CD14-positive monocyte (primary cell): Measurements from ENCODE around the gene PAX7. TPM values are rescaled to one million over a fixed set of nuclear protein-coding genes. Genes with fewer than 3 reads are reported as not detected.

Experiments used
- DNase-seq, 3 donors: peaks; one replicate each; pipeline ENCODE4 v3.0.0-alpha.2; 2011 to 2022
- H2AFZ ChIP-seq: 2 replicates; pipeline ENCODE4 v1.6.0; 2012; ENCODE audit warnings: mild to moderate bottlenecking, low read depth, low read length, inconsistent platforms; ENCODE audit not compliant: insufficient read depth, poor library complexity, severe bottlenecking
- H3K27ac ChIP-seq, 2 donors: 1 replicate in 1 of 2; 2 replicates in 1 of 2; pipeline ENCODE4 v1.5.1; 2012 to 2013; ENCODE audit warnings: low read length in 2 of 2, control low read depth in 1 of 2, inconsistent platforms in 1 of 2, low read depth in 1 of 2, mild to moderate bottlenecking in 1 of 2
- H3K27me3 ChIP-seq, 2 donors: one replicate each; pipeline versions ENCODE4 v1.6.0 to v1.6.1; 2011 to 2013; ENCODE audit warnings: low read length in 2 of 2; ENCODE audit not compliant: control insufficient read depth in 2 of 2, insufficient read depth in 2 of 2
- H3K36me3 ChIP-seq, 2 donors: replicated peaks in 1 of 2; 1 replicate in 1 of 2; 2 replicates in 1 of 2; pipeline versions ENCODE4 v1.5.1 to v1.6.1; 2012 to 2013; ENCODE audit warnings: low read length in 2 of 2, control low read depth in 1 of 2, inconsistent platforms in 1 of 2, mild to moderate bottlenecking in 1 of 2; ENCODE audit not compliant: insufficient read depth in 2 of 2, control insufficient read depth in 1 of 2
- H3K4me1 ChIP-seq, 2 donors: 1 replicate in 1 of 2; 2 replicates in 1 of 2; pipeline versions ENCODE4 v1.5.1 to v1.6.1; 2012 to 2013; ENCODE audit warnings: low read length in 2 of 2, control low read depth in 1 of 2, inconsistent platforms in 1 of 2, mild to moderate bottlenecking in 1 of 2, moderate library complexity in 1 of 2; ENCODE audit not compliant: insufficient read depth in 2 of 2, control insufficient read depth in 1 of 2
- H3K4me2 ChIP-seq: replicated peaks from 2 replicates; pipeline ENCODE3; 2012; ENCODE audit warnings: low read length, moderate library complexity, mild to moderate bottlenecking; ENCODE audit not compliant: poor library complexity, severe bottlenecking; ENCODE audit errors: extremely low read depth
- H3K4me3 ChIP-seq, 3 experiments: fragments of 200-600 bp in 1 of 3; sonication (generic) in 1 of 3; replicated peaks in 1 of 3; 1 replicate in 2 of 3; 2 replicates in 1 of 3; pipeline ENCODE4 v1.5.1; 2011 to 2013; ENCODE audit warnings: low read length in 3 of 3, mild to moderate bottlenecking in 3 of 3, control low read depth in 2 of 3, low read depth in 2 of 3, inconsistent platforms in 1 of 3, moderate library complexity in 1 of 3
- H3K79me2 ChIP-seq: 2 replicates; pipeline ENCODE4 v1.6.0; 2012; ENCODE audit warnings: mild to moderate bottlenecking, control low read depth, inconsistent platforms, low read length, moderate library complexity; ENCODE audit not compliant: insufficient read depth
- H3K9ac ChIP-seq: 2 replicates; pipeline ENCODE4 v1.6.0; 2017; ENCODE audit warnings: low read length, mild to moderate bottlenecking; ENCODE audit not compliant: insufficient read depth, poor library complexity, severe bottlenecking
- H3K9me3 ChIP-seq, 2 donors: replicated peaks in 1 of 2; 1 replicate in 1 of 2; 2 replicates in 1 of 2; pipeline versions ENCODE4 v1.5.1 to v1.6.1; 2012 to 2013; ENCODE audit warnings: low read length in 2 of 2, control low read depth in 1 of 2; ENCODE audit not compliant: control insufficient read depth in 1 of 2, insufficient read depth in 1 of 2
- H4K20me1 ChIP-seq: 2 replicates; pipeline ENCODE4 v1.6.0; 2012; ENCODE audit warnings: mild to moderate bottlenecking, low read length, control low read depth, moderate library complexity; ENCODE audit not compliant: insufficient read depth
- H3K27ac Mint-ChIP-seq, 7 donors: one replicate each; pipeline ENCODE4 v1.8.0; 2020; ENCODE audit warnings: mild to moderate bottlenecking in 7 of 7, mixed read lengths in 7 of 7, moderate library complexity in 6 of 7, inconsistent platforms in 2 of 7
- H3K27me3 Mint-ChIP-seq, 3 donors: one replicate each; pipeline ENCODE4 v1.8.0; 2021 to 2022; ENCODE audit warnings: low read depth in 3 of 3, mild to moderate bottlenecking in 3 of 3, mixed read lengths in 3 of 3, moderate library complexity in 3 of 3, inconsistent platforms in 1 of 3
- H3K36me3 Mint-ChIP-seq, 2 donors: one replicate each; pipeline ENCODE4 v1.8.0; 2020; ENCODE audit warnings: mixed read lengths in 2 of 2, inconsistent platforms in 1 of 2, mild to moderate bottlenecking in 1 of 2
- H3K4me1 Mint-ChIP-seq: one replicate; pipeline ENCODE4 v1.8.0; 2020; ENCODE audit warnings: mild to moderate bottlenecking, mixed read lengths
- H3K4me3 Mint-ChIP-seq, 2 donors: one replicate each; pipeline ENCODE4 v1.8.0; 2020; ENCODE audit warnings: mild to moderate bottlenecking in 2 of 2, mixed read lengths in 2 of 2, moderate library complexity in 1 of 2
- H3K9me3 Mint-ChIP-seq, 7 donors: one replicate each; pipeline ENCODE4 v1.8.0; 2020 to 2022; ENCODE audit warnings: mixed read lengths in 7 of 7, mild to moderate bottlenecking in 6 of 7, moderate library complexity in 6 of 7, inconsistent platforms in 2 of 7
- WGBS: methylation state at CpG from one replicate; pipeline ENCODE4 v1.1.5; 2013; ENCODE audit warnings: missing lambda C conversion rate; ENCODE audit not compliant: insufficient coverage; 5-methylcytosine and 5-hydroxymethylcytosine counted together
- intact Hi-C, 2 donors: fragments of 100-400 bp; cut with micrococcal nuclease; formaldehyde crosslinking; loops; one replicate each; pipeline versions ENCODE4 v1.15.0 to v1.15.1; 2023
- polyA plus RNA-seq, 3 donors: library from polyadenylated mRNA; depleted of rRNA in 1 of 3; unstranded in 2 of 3; stranded (reverse) in 1 of 3; fragments of 300-500 nt in 2 of 3; fragments of >200 nt in 1 of 3; fragmentation: Illumina TruSeq in 2 of 3; gene quantifications; 1 replicate in 2 of 3; 2 replicates in 1 of 3; pipeline ENCODE4 v1.2.3, GENCODE V29; 2012 to 2021
- TF ChIP-seq, protein P1 (sequence below): fragments of 200-600 bp; IDR thresholded peaks from one replicate; pipeline ENCODE4 v1.8.0; 2022; ENCODE audit warnings: antibody characterized with exemption, mild to moderate bottlenecking

The PAX7 gene
- polyA plus RNA-seq, 3 donors, result not detected

DNA sequence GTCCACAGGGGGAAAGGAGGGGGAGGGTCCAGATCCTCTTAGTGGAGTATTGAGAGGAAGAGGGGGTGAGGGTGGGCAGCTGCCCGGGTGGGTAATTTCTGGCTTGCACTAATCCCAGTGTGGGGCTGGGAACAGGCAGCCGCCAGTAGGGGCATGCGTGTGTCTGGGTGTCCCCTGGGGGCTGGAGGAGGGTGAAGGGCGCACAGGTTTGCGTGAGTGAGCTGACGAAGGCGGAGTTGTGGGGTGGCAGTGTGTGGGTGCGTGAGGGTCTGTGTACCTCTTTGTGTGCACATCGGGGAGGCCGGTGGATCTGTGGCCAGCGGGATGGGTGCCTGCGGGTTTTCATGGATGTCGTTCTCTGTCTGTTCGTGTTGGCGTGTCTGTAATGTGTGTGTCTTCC lies 97.3 kb downstream of the PAX7 start:
- H3K4me3 Mint-ChIP-seq, result no peak overlapping the region
- no peaks in the 10 kb centered on the region for H3K9me3 ChIP-seq
- no peak overlapping the region for H3K9ac ChIP-seq
- H3K27me3 Mint-ChIP-seq, result peaks cover 35 to 65% (median 54%) of the 10 kb centered on the region in 3 donors
- DNase-seq, result no peak
- no peaks in the 10 kb centered on the region for H3K36me3 ChIP-seq
- H3K4me1 ChIP-seq, result no peaks in the 10 kb centered on the region
- H3K27ac ChIP-seq, result no peak overlapping the region
- no peaks in the 10 kb centered on the region for H3K4me1 Mint-ChIP-seq
- no peak overlapping the region for H3K4me2 ChIP-seq
- intact Hi-C loops, result no loop called here
- H4K20me1 ChIP-seq, result no peaks in the 10 kb centered on the region
- 73% methylated on average over 15 of the region's 15 CpGs for WGBS
- no peaks in the 10 kb centered on the region for H3K79me2 ChIP-seq
- no peaks in the 10 kb centered on the region for H3K36me3 Mint-ChIP-seq
- H3K9me3 Mint-ChIP-seq, result peaks cover 0 to 5% (median 0%) of the 10 kb centered on the region in 7 donors
- H3K4me3 ChIP-seq, result no peak overlapping the region
- peaks cover 0 to 26% of the 10 kb centered on the region in 2 donors for H3K27me3 ChIP-seq
- no peak overlapping the region for H2AFZ ChIP-seq
- TF ChIP-seq, protein P1, sequence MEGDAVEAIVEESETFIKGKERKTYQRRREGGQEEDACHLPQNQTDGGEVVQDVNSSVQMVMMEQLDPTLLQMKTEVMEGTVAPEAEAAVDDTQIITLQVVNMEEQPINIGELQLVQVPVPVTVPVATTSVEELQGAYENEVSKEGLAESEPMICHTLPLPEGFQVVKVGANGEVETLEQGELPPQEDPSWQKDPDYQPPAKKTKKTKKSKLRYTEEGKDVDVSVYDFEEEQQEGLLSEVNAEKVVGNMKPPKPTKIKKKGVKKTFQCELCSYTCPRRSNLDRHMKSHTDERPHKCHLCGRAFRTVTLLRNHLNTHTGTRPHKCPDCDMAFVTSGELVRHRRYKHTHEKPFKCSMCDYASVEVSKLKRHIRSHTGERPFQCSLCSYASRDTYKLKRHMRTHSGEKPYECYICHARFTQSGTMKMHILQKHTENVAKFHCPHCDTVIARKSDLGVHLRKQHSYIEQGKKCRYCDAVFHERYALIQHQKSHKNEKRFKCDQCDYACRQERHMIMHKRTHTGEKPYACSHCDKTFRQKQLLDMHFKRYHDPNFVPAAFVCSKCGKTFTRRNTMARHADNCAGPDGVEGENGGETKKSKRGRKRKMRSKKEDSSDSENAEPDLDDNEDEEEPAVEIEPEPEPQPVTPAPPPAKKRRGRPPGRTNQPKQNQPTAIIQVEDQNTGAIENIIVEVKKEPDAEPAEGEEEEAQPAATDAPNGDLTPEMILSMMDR, result no peak
- no peak overlapping the region for H3K27ac Mint-ChIP-seq

DNA sequence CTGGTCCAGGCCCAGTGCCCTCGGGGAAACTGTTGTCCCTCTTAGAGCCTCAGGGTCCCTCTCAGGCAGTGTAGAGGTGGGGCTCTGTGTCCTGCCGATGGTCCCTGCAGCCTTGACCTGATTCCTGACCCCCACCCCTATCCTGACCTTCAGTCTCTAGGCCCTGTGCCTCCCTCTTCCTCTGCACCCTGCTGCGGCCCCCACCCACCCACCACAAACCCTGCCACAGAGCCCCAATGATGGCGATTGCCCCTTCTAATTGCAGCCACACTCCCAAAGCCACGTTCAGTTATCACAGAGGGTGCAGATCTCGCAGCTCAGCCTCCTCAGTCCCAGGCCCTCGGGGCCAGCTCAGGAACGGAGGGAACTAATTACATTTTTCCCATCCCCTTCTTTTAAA lies 99.7 kb downstream of the PAX7 start:
- H3K36me3 Mint-ChIP-seq, result no peaks in the 10 kb centered on the region
- H3K4me3 Mint-ChIP-seq, result no peak overlapping the region
- no peaks in the 10 kb centered on the region for H3K79me2 ChIP-seq
- no peak overlapping the region for H3K4me3 ChIP-seq
- peaks cover 0 to 2% (median 0%) of the 10 kb centered on the region in 7 donors for H3K9me3 Mint-ChIP-seq
- no peak overlapping the region for H2AFZ ChIP-seq
- 25% methylated on average over 2 of the region's 8 CpGs for WGBS
- no peak overlapping the region for H3K27ac Mint-ChIP-seq
- TF ChIP-seq, protein P1, result no peak
- H3K36me3 ChIP-seq, result no peaks in the 10 kb centered on the region
- H3K27ac ChIP-seq, result no peak overlapping the region
- intact Hi-C loops, result no loop called here
- no peaks in the 10 kb centered on the region for H3K4me1 Mint-ChIP-seq
- no peaks in the 10 kb centered on the region for H3K4me1 ChIP-seq
- H4K20me1 ChIP-seq, result no peaks in the 10 kb centered on the region
- H3K27me3 Mint-ChIP-seq, result peaks cover 21 to 49% (median 42%) of the 10 kb centered on the region in 3 donors
- DNase-seq, result no peak
- H3K4me2 ChIP-seq, result no peak overlapping the region
- H3K9me3 ChIP-seq, result no peaks in the 10 kb centered on the region
- H3K27me3 ChIP-seq, result peaks cover 0 to 8% of the 10 kb centered on the region in 2 donors
- no peak overlapping the region for H3K9ac ChIP-seq
